HG03095 (cell line): ENCODE results near the gene TIMM44.
"Not testable (repeated sequence)": the region's sequence is repeated elsewhere in the genome, so short reads cannot be mapped to it uniquely, and the experiment has no call there.

Source experiments
- ATAC-seq: cut with Tn5 transposase; IDR thresholded peaks from one replicate; pipeline ENCODE4 v1.9.1; 2021; ENCODE audit warnings: moderate library complexity; ENCODE audit not compliant: unreplicated experiment

Gene TIMM44

GRCh38 chr19:7926021-7926726 lies 17.3 kb downstream of the TIMM44 start, which contains the start of gene CTXN1:
TSS of gene CTXN1 (minus strand) at chr19:7926135. CDS start at chr19:7925538, 597 bp downstream.
- no peak for ATAC-seq

GRCh38 chr19:7925171-7925851 lies 18.2 kb downstream of the TIMM44 start:
- no peak for ATAC-seq

GRCh38 chr19:7924651-7925170 lies 18.8 kb downstream of the TIMM44 start:
- no peak for ATAC-seq

- ATAC-seq, result no peak
Measured at GRCh38 chr19:7924241-7924640, 19.2 kb downstream of the TIMM44 start.

GRCh38 chr19:7923295-7924191 lies 19.9 kb downstream of the TIMM44 start:
- ATAC-seq, result no peak

GRCh38 chr19:7922836-7923195 lies 20.6 kb downstream of the TIMM44 start:
- ATAC-seq, result no peak

GRCh38 chr19:7921967-7922835 lies 21.3 kb downstream of the TIMM44 start:
- no peak for ATAC-seq

- no peak for ATAC-seq
Measured at GRCh38 chr19:7921302-7921966, 22.0 kb downstream of the TIMM44 start.

GRCh38 chr19:7920519-7921301 lies 22.8 kb downstream of the TIMM44 start:
- ATAC-seq, result peak; percentile 30

GRCh38 chr19:7919610-7920518 lies 23.6 kb downstream of the TIMM44 start, which contains the start of gene SNAPC2:
TSS of gene SNAPC2 (plus strand) at chr19:7920338. CDS start at chr19:7920367, 29 bp downstream.
- peak; percentile 32 for ATAC-seq

- no peak for ATAC-seq
Measured at GRCh38 chr19:7918615-7919421, 24.6 kb downstream of the TIMM44 start.

GRCh38 chr19:7918062-7918614 lies 25.3 kb downstream of the TIMM44 start:
- not testable (repeated sequence) for ATAC-seq

- ATAC-seq, result no peak
Measured at GRCh38 chr19:7917267-7918061, 26.0 kb downstream of the TIMM44 start.

- ATAC-seq, result no peak
Measured at GRCh38 chr19:7916955-7917266, 26.6 kb downstream of the TIMM44 start.

GRCh38 chr19:7916103-7916954 lies 27.1 kb downstream of the TIMM44 start:
- ATAC-seq, result no peak
